Stimulated activated CD4-positive, alpha-beta T cell treated with anti-CD3 and anti-CD28 coated beads, Interleukin-2, amount 100 ng/mL, for 4 hours (primary cell): ENCODE data around the gene JDP2.

Experiments used
- DNase-seq: peaks from one replicate; pipeline ENCODE4 v3.0.0-alpha.2; 2020; ENCODE audit warnings: low read depth

JDP2 gene

GRCh38 chr14:75409316-75410205 is 18.3 kb upstream of the JDP2 start:
- DNase-seq, result no peak

- no peak for DNase-seq
These were observed 16.6 kb upstream of the JDP2 start for GRCh38 chr14:75411214-75411540.

GRCh38 chr14:75413013-75413412 is 14.8 kb upstream of the JDP2 start:
- DNase-seq, result no peak

- DNase-seq, result no peak
These were observed 10.1 kb upstream of the JDP2 start for GRCh38 chr14:75417674-75418073.

- DNase-seq, result peak; percentile 28
These were observed 8.7 kb upstream of the JDP2 start for GRCh38 chr14:75418850-75419768.

GRCh38 chr14:75422169-75422568 is 5.7 kb upstream of the JDP2 start:
- DNase-seq, result no peak

- DNase-seq, result no peak
These were observed 3.3 kb upstream of the JDP2 start for GRCh38 chr14:75424496-75424895.

GRCh38 chr14:75425446-75425845 is 2.4 kb upstream of the JDP2 start:
- no peak for DNase-seq

- no peak for DNase-seq
These were observed 1.3 kb upstream of the JDP2 start for GRCh38 chr14:75426332-75427125.

- DNase-seq, result no peak
These were observed 718 bp upstream of the JDP2 start for GRCh38 chr14:75427126-75427481.

GRCh38 chr14:75428230-75429104 is 645 bp downstream of the JDP2 start:
- no peak for DNase-seq

- no peak for DNase-seq
These were observed 1.7 kb downstream of the JDP2 start for GRCh38 chr14:75429562-75429961.

GRCh38 chr14:75430116-75430515 is 2.3 kb downstream of the JDP2 start:
- DNase-seq, result no peak

- DNase-seq, result no peak
These were observed 2.7 kb downstream of the JDP2 start for GRCh38 chr14:75430526-75430925.

GRCh38 chr14:75430976-75431375 is 3.2 kb downstream of the JDP2 start:
- DNase-seq, result no peak

GRCh38 chr14:75431827-75432226 is 4.0 kb downstream of the JDP2 start:
- no peak for DNase-seq

GRCh38 chr14:75432411-75432810 is 4.6 kb downstream of the JDP2 start:
- no peak for DNase-seq

- DNase-seq, result no peak
These were observed 5.8 kb downstream of the JDP2 start for GRCh38 chr14:75433631-75434071.

GRCh38 chr14:75434138-75434889 is 6.5 kb downstream of the JDP2 start:
- no peak for DNase-seq

- no peak for DNase-seq
These were observed 7.0 kb downstream of the JDP2 start for GRCh38 chr14:75434890-75435248.

GRCh38 chr14:75435473-75435872 is 7.7 kb downstream of the JDP2 start:
- no peak for DNase-seq
